WTC11 (cell line): ENCODE results near the gene ADAMTS19. TPM values are rescaled to one million over a fixed set of nuclear protein-coding genes. Genes with fewer than 3 reads are reported as not detected.

ENCODE experiments used
- ATAC-seq: fragments of 200-7000 bp; cut with Tn5 transposase; 2 replicates; pipeline ENCODE4 v1.10.0; 2021; ENCODE audit warnings: mild to moderate bottlenecking, moderate library complexity
- CTCF ChIA-PET: fragments of 300-600 bp; sonication (Branson Sonifier 250); formaldehyde crosslinking; loops from one replicate; lab custom pipeline; 2021; ENCODE audit warnings: antibody characterized with exemption; lab: Charles Lee
- POLR2A ChIA-PET: fragments of 350-600 bp; sonication (Branson Sonifier 250); formaldehyde crosslinking; loops from one replicate; lab custom pipeline; 2021; ENCODE audit warnings: antibody characterized with exemption; lab: Charles Lee
- DNase-seq: peaks from one replicate; pipeline ENCODE4 v3.0.0; 2021; ENCODE audit warnings: low spot score
- H3K27ac Mint-ChIP-seq: 2 replicates; pipeline ENCODE4 v1.8.0; 2021; ENCODE audit warnings: mixed read lengths
- H3K27me3 Mint-ChIP-seq: 2 replicates; pipeline ENCODE4 v1.8.0; 2021; ENCODE audit warnings: low read depth, mild to moderate bottlenecking, moderate library complexity, mixed read lengths
- H3K36me3 Mint-ChIP-seq: 2 replicates; pipeline ENCODE4 v1.8.0; 2021; ENCODE audit warnings: mixed read lengths
- H3K4me1 Mint-ChIP-seq: 2 replicates; pipeline ENCODE4 v1.8.0; 2022; ENCODE audit warnings: mixed read lengths
- H3K4me3 Mint-ChIP-seq: 2 replicates; pipeline ENCODE4 v1.8.0; 2021; ENCODE audit warnings: mild to moderate bottlenecking, moderate library complexity, mixed read lengths
- H3K9me3 Mint-ChIP-seq: 2 replicates; pipeline ENCODE4 v1.8.0; 2021; ENCODE audit warnings: mixed read lengths
- CBFB ChIP-seq: sonication (generic); formaldehyde crosslinking; IDR thresholded peaks from 2 replicates; pipeline ENCODE4 v1.8.1; 2022; ENCODE audit warnings: mild to moderate bottlenecking, low read depth, missing genetic modification reagents
- CREB1 ChIP-seq: sonication (generic); formaldehyde crosslinking; IDR thresholded peaks from 2 replicates; pipeline ENCODE4 v1.8.0; 2023; ENCODE audit warnings: mild to moderate bottlenecking, missing genetic modification reagents
- CREM ChIP-seq: sonication (generic); formaldehyde crosslinking; IDR thresholded peaks from 2 replicates; pipeline ENCODE4 v1.8.1; 2022; ENCODE audit warnings: mild to moderate bottlenecking, missing genetic modification reagents, moderate library complexity
- EMX1 ChIP-seq: fragments of 250-450 bp; sonication (Bioruptor Pico); IDR thresholded peaks from 2 replicates; pipeline ENCODE4 v1.8.0; 2021; ENCODE audit warnings: mild to moderate bottlenecking
- ETV6 ChIP-seq: sonication (generic); formaldehyde crosslinking; IDR thresholded peaks from 2 replicates; pipeline ENCODE4 v1.8.1; 2022; ENCODE audit warnings: mild to moderate bottlenecking, missing genetic modification reagents
- FOXK1 ChIP-seq: sonication (generic); formaldehyde crosslinking; IDR thresholded peaks from 2 replicates; pipeline ENCODE4 v1.8.0; 2022; ENCODE audit warnings: mild to moderate bottlenecking, moderate library complexity, missing genetic modification reagents
- GRHL2 ChIP-seq: fragments of 250-450 bp; sonication (Bioruptor Pico); IDR thresholded peaks from 2 replicates; pipeline ENCODE4 v1.8.0; 2022; ENCODE audit warnings: mild to moderate bottlenecking, moderate library complexity; ENCODE audit not compliant: insufficient replicate concordance, severe bottlenecking
- IRF2 ChIP-seq: sonication (generic); formaldehyde crosslinking; IDR thresholded peaks from 2 replicates; pipeline ENCODE4 v1.8.0; 2022; ENCODE audit warnings: low read depth, missing genetic modification reagents, borderline replicate concordance
- JAZF1 ChIP-seq: fragments of 250-450 bp; sonication (Bioruptor Pico); IDR thresholded peaks from 2 replicates; pipeline ENCODE4 v1.9.0; 2021; ENCODE audit warnings: moderate library complexity, mild to moderate bottlenecking, inconsistent platforms
- JUN ChIP-seq: sonication (generic); formaldehyde crosslinking; IDR thresholded peaks from 2 replicates; pipeline ENCODE4 v1.8.0; 2023; ENCODE audit warnings: mild to moderate bottlenecking, missing genetic modification reagents
- KAT7 ChIP-seq: sonication (generic); formaldehyde crosslinking; IDR thresholded peaks from 2 replicates; pipeline ENCODE4 v1.8.1; 2023; ENCODE audit warnings: missing genetic modification reagents, mild to moderate bottlenecking, borderline replicate concordance
- NR3C1 ChIP-seq: sonication (generic); formaldehyde crosslinking; conservative IDR thresholded peaks from 2 replicates; pipeline ENCODE4 v1.8.1; 2023; ENCODE audit warnings: low read depth, mild to moderate bottlenecking, missing genetic modification reagents
- OVOL2 ChIP-seq: fragments of 250-450 bp; sonication (Bioruptor Pico); IDR thresholded peaks from 2 replicates; pipeline ENCODE4 v1.9.0; 2021; ENCODE audit warnings: mild to moderate bottlenecking, borderline replicate concordance
- PRRX2 ChIP-seq: fragments of 250-450 bp; sonication (Bioruptor Pico); IDR thresholded peaks from 2 replicates; pipeline ENCODE4 v1.8.0; 2021; ENCODE audit warnings: mild to moderate bottlenecking
- SOX15 ChIP-seq: fragments of 250-450 bp; sonication (Bioruptor Pico); IDR thresholded peaks from 2 replicates; pipeline ENCODE4 v1.9.0; 2021; ENCODE audit warnings: mild to moderate bottlenecking
- ZBTB21 ChIP-seq: sonication (generic); formaldehyde crosslinking; IDR thresholded peaks from 2 replicates; pipeline ENCODE4 v1.8.1; 2023; ENCODE audit warnings: mild to moderate bottlenecking, missing genetic modification reagents, borderline replicate concordance
- ZNF138 ChIP-seq: sonication (generic); formaldehyde crosslinking; conservative IDR thresholded peaks from 2 replicates; pipeline ENCODE4 v1.8.1; 2022; ENCODE audit warnings: mild to moderate bottlenecking, moderate library complexity, missing genetic modification reagents
- ZNF219 ChIP-seq: sonication (generic); formaldehyde crosslinking; IDR thresholded peaks from 2 replicates; pipeline ENCODE4 v1.8.0; 2023; ENCODE audit warnings: missing genetic modification reagents, mild to moderate bottlenecking, borderline replicate concordance
- total RNA-seq: library from RNA; stranded (reverse); gene quantifications from 3 replicates; pipeline ENCODE4 v1.2.3, GENCODE V29; 2021
- TF ChIP-seq, protein P1 (sequence below): sonication (generic); formaldehyde crosslinking; IDR thresholded peaks from 2 replicates; pipeline ENCODE4 v1.8.1; 2022; ENCODE audit warnings: mild to moderate bottlenecking, moderate library complexity, missing genetic modification reagents
- TF ChIP-seq, protein P2 (sequence below): sonication (generic); formaldehyde crosslinking; IDR thresholded peaks from 2 replicates; pipeline ENCODE4 v1.8.1; 2023; ENCODE audit warnings: mild to moderate bottlenecking, missing genetic modification reagents
- TF ChIP-seq, protein P3 (sequence below): fragments of 200-600 bp; IDR thresholded peaks from 2 replicates; pipeline ENCODE4 v1.8.0; 2022; ENCODE audit warnings: antibody characterized with exemption
- TF ChIP-seq, protein P4 (sequence below): fragments of 250-450 bp; sonication (Bioruptor Pico); conservative IDR thresholded peaks from 2 replicates; pipeline ENCODE4 v1.9.0; 2021; ENCODE audit warnings: mild to moderate bottlenecking

Gene ADAMTS19
- total RNA-seq, 1 experiment from 2014 or later: 28.0 TPM

DNA sequence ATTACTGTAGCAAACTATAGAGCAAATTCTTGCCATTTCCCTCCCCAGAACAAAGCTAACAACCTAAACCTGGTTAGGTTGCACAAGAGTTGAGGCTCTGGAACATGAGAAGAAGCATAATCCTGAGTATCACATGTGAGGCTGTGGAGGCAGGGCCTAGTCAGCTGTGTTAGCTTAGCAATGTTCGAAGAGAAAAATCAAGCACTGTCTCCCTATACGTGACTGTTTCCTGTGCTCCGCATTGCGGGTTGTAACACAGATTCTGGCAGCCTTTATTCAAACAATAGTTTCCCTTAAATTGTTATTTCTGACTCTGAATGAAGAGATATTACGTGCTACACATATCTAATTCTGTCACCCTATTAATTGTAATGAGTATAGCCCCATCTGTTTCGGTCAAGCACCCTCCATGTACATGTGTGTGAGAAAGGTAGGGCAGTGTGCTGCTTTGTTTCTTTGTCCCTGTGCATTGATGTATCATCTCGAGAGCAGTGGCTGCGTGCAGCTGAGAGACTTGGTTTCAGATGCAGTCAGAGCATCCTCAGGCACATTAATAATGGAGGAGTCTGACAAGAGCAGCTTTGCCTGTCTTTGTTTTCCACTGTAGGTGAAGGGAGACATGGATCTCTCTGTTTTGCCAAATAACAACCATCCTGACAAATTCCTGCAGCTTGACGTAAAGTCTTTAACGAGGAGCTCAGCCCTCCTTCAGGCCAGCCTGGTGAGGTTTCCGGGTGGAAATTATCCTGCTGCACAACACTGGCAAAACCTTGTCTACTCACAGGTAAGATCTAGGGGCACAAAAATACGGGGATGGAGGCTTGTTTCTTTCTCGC is 287.7 kb downstream of the ADAMTS19 start, which contains the start of gene MINAR2 (continued):
- TF ChIP-seq, protein P1, sequence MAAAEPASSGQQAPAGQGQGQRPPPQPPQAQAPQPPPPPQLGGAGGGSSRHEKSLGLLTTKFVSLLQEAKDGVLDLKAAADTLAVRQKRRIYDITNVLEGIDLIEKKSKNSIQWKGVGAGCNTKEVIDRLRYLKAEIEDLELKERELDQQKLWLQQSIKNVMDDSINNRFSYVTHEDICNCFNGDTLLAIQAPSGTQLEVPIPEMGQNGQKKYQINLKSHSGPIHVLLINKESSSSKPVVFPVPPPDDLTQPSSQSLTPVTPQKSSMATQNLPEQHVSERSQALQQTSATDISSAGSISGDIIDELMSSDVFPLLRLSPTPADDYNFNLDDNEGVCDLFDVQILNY (CRISPR knock-in tag): no peak
- TF ChIP-seq EMX1 (CRISPR knock-in tag): no peak
- no peak for TF ChIP-seq FOXK1 (CRISPR knock-in tag)
- no peak for TF ChIP-seq PRRX2 (CRISPR knock-in tag)
- TF ChIP-seq ETV6 (CRISPR knock-in tag): no peak
- TF ChIP-seq, protein P2, sequence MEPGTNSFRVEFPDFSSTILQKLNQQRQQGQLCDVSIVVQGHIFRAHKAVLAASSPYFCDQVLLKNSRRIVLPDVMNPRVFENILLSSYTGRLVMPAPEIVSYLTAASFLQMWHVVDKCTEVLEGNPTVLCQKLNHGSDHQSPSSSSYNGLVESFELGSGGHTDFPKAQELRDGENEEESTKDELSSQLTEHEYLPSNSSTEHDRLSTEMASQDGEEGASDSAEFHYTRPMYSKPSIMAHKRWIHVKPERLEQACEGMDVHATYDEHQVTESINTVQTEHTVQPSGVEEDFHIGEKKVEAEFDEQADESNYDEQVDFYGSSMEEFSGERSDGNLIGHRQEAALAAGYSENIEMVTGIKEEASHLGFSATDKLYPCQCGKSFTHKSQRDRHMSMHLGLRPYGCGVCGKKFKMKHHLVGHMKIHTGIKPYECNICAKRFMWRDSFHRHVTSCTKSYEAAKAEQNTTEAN (CRISPR knock-in tag): no peak
- TF ChIP-seq ZBTB21 (CRISPR knock-in tag): no peak
- TF ChIP-seq NR3C1 (CRISPR knock-in tag): no peak
- TF ChIP-seq JUN (CRISPR knock-in tag): no peak
- TF ChIP-seq CREM (CRISPR knock-in tag): no peak
- TF ChIP-seq, protein P3, sequence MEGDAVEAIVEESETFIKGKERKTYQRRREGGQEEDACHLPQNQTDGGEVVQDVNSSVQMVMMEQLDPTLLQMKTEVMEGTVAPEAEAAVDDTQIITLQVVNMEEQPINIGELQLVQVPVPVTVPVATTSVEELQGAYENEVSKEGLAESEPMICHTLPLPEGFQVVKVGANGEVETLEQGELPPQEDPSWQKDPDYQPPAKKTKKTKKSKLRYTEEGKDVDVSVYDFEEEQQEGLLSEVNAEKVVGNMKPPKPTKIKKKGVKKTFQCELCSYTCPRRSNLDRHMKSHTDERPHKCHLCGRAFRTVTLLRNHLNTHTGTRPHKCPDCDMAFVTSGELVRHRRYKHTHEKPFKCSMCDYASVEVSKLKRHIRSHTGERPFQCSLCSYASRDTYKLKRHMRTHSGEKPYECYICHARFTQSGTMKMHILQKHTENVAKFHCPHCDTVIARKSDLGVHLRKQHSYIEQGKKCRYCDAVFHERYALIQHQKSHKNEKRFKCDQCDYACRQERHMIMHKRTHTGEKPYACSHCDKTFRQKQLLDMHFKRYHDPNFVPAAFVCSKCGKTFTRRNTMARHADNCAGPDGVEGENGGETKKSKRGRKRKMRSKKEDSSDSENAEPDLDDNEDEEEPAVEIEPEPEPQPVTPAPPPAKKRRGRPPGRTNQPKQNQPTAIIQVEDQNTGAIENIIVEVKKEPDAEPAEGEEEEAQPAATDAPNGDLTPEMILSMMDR: no peak
- no peak for TF ChIP-seq ZNF138 (CRISPR knock-in tag)

DNA sequence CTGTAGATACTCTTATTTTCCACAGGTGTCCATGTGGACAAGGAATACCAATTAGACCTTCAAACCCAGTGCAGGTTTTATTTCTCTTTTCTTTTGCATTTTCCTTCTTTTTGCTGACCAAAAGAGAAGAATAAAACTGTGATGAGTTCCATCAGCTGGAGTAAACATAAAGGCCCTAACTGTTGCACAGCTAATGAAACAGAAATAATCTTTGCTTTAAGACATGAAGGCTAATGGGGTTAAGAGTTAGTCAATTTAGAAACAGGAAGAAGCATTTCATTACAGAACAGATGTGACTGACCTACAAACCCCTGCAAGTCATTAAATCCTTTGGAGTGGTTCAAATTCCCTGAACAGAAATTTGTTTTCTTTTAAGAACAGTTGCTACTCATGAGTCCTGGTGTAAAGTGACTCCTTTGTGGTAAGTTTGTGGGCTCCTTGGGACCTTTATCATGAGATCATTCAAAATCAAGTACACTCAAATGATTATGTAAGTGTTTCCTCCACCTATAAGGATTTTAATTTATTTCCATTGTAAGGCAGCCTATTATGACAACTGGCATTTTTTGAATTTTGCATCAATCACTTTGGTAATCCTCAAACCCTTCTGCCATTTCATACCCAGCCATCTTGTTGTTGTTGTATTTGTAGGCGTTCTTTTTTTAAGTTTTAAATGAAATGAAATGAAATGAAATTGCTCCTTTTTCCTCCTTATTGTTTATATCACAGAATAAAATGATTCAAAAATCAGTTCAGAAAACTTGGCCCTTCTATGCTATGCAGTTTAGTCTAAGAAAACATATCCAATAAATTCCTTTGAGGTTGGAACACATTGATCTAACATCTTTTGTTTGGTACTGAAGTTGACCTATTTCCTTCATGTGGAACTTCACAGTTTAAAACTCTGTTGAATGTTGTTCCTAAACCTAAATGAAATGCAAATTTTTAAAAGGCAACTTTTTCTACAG is 289.1 kb downstream of the ADAMTS19 start:
- no peak for DNase-seq

DNA sequence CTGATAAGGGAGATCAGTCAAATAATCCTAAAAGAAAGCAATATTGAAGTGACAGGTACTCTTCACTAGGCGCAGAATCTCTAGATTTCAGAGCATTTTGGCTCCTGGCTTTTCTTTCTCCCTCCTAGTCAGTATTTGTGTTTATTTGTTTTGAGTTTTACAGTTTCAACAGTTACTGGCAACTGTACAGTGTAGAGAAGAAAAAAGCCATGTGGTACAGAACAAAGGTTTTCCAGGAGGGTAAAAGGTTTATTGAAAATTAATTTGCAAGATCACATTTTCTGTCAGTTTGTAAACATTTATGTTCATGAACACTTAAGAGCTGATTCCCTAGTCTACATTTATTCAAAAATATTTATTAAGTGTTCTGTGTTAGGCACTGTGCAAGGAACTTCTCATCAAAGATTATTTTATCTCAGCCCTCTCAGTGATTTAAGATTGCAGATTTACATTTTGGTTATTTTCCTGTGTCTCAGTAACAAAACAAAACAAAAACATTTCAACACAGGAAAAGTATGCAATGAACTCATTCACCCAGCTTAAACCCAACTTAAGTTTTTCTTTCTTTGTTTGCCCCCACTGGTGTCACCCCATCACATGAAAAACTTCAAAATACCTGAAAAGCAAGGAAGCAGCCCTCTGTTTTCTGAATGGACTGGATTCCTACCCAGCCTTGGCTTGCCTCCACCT is 300.7 kb downstream of the ADAMTS19 start:
- no peak for DNase-seq
- ChIA-PET POLR2A (no interaction called here), CTCF (interaction anchor here (2.8 kb wide), 1 partner anchor 11 kb away, joined by 8 read pairs; no protein-coding TSS in a partner anchor)
- no peaks in the 10 kb centered on the region for H3K27me3 Mint-ChIP-seq
- no peak; the same call in 1 of the 2 replicates for ATAC-seq
- H3K4me1 Mint-ChIP-seq: peaks cover 10% of the 10 kb centered on the region
- no peaks in the 10 kb centered on the region for H3K9me3 Mint-ChIP-seq
- no peaks in the 10 kb centered on the region for H3K36me3 Mint-ChIP-seq
- H3K27ac Mint-ChIP-seq: no peak overlapping the region
- no peak overlapping the region for H3K4me3 Mint-ChIP-seq
- TF ChIP-seq JAZF1 (CRISPR knock-in tag) (no peak), IRF2 (CRISPR knock-in tag) (no peak), CBFB (CRISPR knock-in tag) (no peak), OVOL2 (CRISPR knock-in tag) (no peak), ZNF219 (CRISPR knock-in tag) (no peak), SOX15 (CRISPR knock-in tag) (no peak), GRHL2 (CRISPR knock-in tag) (no peak), KAT7 (CRISPR knock-in tag) (no peak)
- TF ChIP-seq, protein P3: no peak
- TF ChIP-seq, protein P4, sequence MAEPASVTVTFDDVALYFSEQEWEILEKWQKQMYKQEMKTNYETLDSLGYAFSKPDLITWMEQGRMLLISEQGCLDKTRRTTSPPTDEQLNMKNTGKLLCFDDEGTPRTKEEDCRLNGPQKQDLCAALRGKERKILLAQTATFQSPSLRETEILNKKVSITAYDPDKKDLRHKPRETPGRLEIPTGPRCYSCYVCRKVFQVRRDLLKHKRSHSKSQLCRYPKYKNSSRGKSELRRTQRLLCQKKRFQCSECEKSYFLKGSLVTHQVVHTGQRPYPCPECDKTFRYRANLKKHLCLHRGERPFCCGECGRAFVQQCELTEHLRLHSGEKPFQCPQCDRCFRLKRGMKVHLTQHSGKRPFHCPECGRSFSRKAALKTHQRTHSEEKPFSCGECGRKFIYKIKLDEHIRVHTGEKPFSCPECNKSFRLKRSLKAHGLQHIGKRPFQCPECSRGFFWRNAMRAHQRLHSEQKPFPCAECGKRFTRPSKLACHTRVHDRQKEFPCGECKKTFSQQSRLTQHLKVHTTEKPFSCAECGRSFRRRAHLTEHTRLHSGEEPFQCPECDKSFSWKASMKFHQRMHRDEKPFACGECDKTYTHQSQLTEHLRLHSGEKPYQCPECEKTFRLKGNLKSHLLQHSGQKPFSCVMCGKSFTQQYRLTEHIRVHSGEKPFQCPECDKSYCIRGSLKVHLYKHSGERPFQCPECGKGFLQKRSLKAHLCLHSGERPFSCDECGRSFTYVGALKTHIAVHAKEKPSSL (CRISPR knock-in tag): no peak

More for the DNA sequence above, 289.1 kb downstream of the ADAMTS19 start:
- ATAC-seq: no peak
- Mint-ChIP-seq H3K4me1 (no peaks in the 10 kb centered on the region), H3K4me3 (no peak overlapping the region), H3K27me3 (no peaks in the 10 kb centered on the region), H3K9me3 (no peaks in the 10 kb centered on the region), H3K36me3 (no peaks in the 10 kb centered on the region), H3K27ac (no peak overlapping the region)
- no peak for TF ChIP-seq OVOL2 (CRISPR knock-in tag)
- TF ChIP-seq CREB1: no peak
- TF ChIP-seq JUN (CRISPR knock-in tag): no peak
- ChIA-PET POLR2A (no interaction called here), CTCF (no interaction called here)
